Measurements from ENCODE around the gene FOXE3.

The FOXE3 gene

GRCh38 chr1:47396671-47397196 is 19.4 kb upstream of the FOXE3 start:
- no peak overlapping the region for H3K27ac ChIP-seq (ENCODE audit: low read depth, low read length)
- H4K20me1 ChIP-seq (ENCODE audit: low read depth, low read length), result no peaks in the 10 kb centered on the region
- H3F3A ChIP-seq (ENCODE audit: insufficient read depth), result no peaks in the 10 kb centered on the region
- no peaks in the 10 kb centered on the region for H3K79me2 ChIP-seq (ENCODE audit: insufficient read depth, low read length)
- H3K9me3 ChIP-seq (ENCODE audit: insufficient read depth, low read length), result no peaks in the 10 kb centered on the region
- no peak for TF ChIP-seq EZH2phosphoT487 (conservative IDR thresholded peaks at IDR 0.05; ENCODE audit: low read length)
- TF ChIP-seq CTCF (IDR thresholded peaks at IDR 0.05; ENCODE audit: insufficient read depth, low read length, poor library complexity, severe bottlenecking), result no peak
- no peak overlapping the region for H3K9ac ChIP-seq (ENCODE audit: low read length)
- H3K9me2 ChIP-seq (replicated peaks; ENCODE audit: insufficient read depth, low read length), result no peaks in the 10 kb centered on the region
- H3K36me3 ChIP-seq (ENCODE audit: low read length), result no peaks in the 10 kb centered on the region
- no peak overlapping the region for H3K4me2 ChIP-seq (ENCODE audit: low read depth, low read length, poor library complexity, severe bottlenecking)
- no peak overlapping the region for H3K4me3 ChIP-seq (ENCODE audit: insufficient read depth, low read length, poor library complexity, severe bottlenecking)
- no peak overlapping the region for H2AFZ ChIP-seq (ENCODE audit: low read depth, low read length, severe bottlenecking)
- H3K27me3 ChIP-seq (ENCODE audit: low read length), result no peaks in the 10 kb centered on the region

GRCh38 chr1:47399138-47399845 is 16.8 kb upstream of the FOXE3 start:
- H3K4me2 ChIP-seq (ENCODE audit: low read depth, low read length, poor library complexity, severe bottlenecking), result no peak overlapping the region
- TF ChIP-seq EZH2phosphoT487 (conservative IDR thresholded peaks at IDR 0.05; ENCODE audit: low read length) (no peak), CTCF (IDR thresholded peaks at IDR 0.05; ENCODE audit: insufficient read depth, low read length, poor library complexity, severe bottlenecking) (no peak)
- H3K27ac ChIP-seq (ENCODE audit: low read depth, low read length), result no peak overlapping the region

GRCh38 chr1:47399846-47400155 is 16.3 kb upstream of the FOXE3 start:
- no peaks in the 10 kb centered on the region for H3K27me3 ChIP-seq (ENCODE audit: low read length)
- H3K27ac ChIP-seq (ENCODE audit: low read depth, low read length), result no peak overlapping the region
- no peaks in the 10 kb centered on the region for H3K36me3 ChIP-seq (ENCODE audit: low read length)
- no peaks in the 10 kb centered on the region for H3K9me3 ChIP-seq (ENCODE audit: insufficient read depth, low read length)
- H3F3A ChIP-seq (ENCODE audit: insufficient read depth), result no peaks in the 10 kb centered on the region
- no peaks in the 10 kb centered on the region for H3K79me2 ChIP-seq (ENCODE audit: insufficient read depth, low read length)
- TF ChIP-seq CTCF (IDR thresholded peaks at IDR 0.05; ENCODE audit: insufficient read depth, low read length, poor library complexity, severe bottlenecking) (no peak), EZH2phosphoT487 (conservative IDR thresholded peaks at IDR 0.05; ENCODE audit: low read length) (no peak)
- H4K20me1 ChIP-seq (ENCODE audit: low read depth, low read length), result no peaks in the 10 kb centered on the region
- H2AFZ ChIP-seq (ENCODE audit: low read depth, low read length, severe bottlenecking), result no peak overlapping the region
- H3K4me3 ChIP-seq (ENCODE audit: insufficient read depth, low read length, poor library complexity, severe bottlenecking), result no peak overlapping the region
- H3K9me2 ChIP-seq (replicated peaks; ENCODE audit: insufficient read depth, low read length), result no peaks in the 10 kb centered on the region
- no peak overlapping the region for H3K9ac ChIP-seq (ENCODE audit: low read length)
- no peak overlapping the region for H3K4me2 ChIP-seq (ENCODE audit: low read depth, low read length, poor library complexity, severe bottlenecking)

More at GRCh38 chr1:47399138-47399845, 16.8 kb upstream of the FOXE3 start:
- Histone ChIP-seq H3K27me3 (ENCODE audit: low read length) (no peaks in the 10 kb centered on the region), H2AFZ (ENCODE audit: low read depth, low read length, severe bottlenecking) (no peak overlapping the region), H3F3A (ENCODE audit: insufficient read depth) (no peaks in the 10 kb centered on the region), H4K20me1 (ENCODE audit: low read depth, low read length) (no peaks in the 10 kb centered on the region), H3K9me3 (ENCODE audit: insufficient read depth, low read length) (no peaks in the 10 kb centered on the region), H3K9ac (ENCODE audit: low read length) (no peak overlapping the region), H3K4me3 (ENCODE audit: insufficient read depth, low read length, poor library complexity, severe bottlenecking) (no peak overlapping the region), H3K79me2 (ENCODE audit: insufficient read depth, low read length) (no peaks in the 10 kb centered on the region), H3K36me3 (ENCODE audit: low read length) (no peaks in the 10 kb centered on the region), H3K9me2 (replicated peaks; ENCODE audit: insufficient read depth, low read length) (no peaks in the 10 kb centered on the region)
